ENCODE data around the gene PIP5K1C.
A peak's percentile ranks its signal among the peaks of the same experiment; 100 is the strongest.

The PIP5K1C gene

DNA sequence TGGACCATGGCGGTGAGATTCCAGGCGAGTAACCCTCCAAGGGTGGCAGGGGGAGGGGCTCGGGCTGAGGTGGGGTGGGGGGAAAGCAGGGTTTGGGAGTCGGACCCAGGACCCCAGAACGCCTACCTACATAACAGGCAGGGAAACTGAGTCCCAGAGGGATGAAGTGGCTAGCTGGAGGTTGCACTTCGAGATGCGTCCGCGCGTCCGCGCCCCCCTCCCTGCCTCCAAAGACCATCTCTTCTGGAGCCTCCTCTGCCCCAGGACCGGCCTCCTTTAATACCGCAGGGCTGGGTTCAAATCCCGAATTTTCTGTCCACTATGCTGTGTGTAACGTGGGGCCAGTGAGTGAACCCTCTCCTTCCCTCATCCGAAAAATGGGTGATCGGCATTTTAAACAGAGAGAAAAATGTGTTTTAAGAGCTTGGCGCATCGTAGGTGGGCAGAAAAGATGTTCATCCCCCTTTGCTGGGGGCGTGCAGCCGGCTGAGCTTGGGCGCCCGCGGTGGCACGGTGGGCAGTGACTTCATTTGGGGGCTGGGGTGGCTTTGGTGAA, 21.7 kb upstream of the PIP5K1C start:
- no peak for DNase-seq

DNA sequence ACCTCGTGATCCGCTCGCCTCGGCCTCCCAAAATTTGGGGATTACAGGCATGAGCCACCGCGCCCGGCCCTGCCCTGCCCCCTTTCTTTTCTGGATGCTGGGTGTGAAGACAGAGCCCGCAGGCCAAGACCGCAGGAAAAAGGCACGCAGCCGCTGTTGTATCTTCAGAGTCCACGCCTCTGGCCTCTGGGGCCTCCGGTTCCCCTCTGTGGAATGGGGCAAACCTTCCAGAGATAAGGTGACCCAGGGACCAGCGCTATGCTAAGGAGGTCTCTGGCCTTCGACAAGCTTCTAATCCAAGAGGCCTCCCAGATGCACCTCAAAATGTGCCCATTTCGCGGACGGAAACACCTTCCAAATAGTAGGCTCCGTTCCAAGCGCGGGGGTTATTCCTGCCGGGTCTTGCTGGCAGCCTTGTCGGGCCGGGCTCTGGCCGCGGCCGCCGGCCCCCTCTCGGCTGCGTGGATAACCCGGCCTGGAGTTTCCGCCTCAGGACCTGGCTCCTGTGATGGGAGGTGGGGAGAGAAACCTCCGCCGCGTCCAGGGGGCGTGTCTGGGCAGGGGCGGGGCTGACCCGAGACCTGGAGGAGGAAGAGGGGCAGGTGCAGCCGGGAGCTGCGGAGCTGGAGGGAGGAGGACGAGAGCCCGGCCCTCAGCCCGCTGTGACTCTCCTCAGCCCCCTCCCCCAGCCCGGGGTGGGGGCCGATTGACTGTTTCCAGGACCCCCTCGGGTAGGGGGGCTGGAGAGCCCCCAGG, 21.0 kb upstream of the PIP5K1C start:
- DNase-seq = peak; percentile 79

DNA sequence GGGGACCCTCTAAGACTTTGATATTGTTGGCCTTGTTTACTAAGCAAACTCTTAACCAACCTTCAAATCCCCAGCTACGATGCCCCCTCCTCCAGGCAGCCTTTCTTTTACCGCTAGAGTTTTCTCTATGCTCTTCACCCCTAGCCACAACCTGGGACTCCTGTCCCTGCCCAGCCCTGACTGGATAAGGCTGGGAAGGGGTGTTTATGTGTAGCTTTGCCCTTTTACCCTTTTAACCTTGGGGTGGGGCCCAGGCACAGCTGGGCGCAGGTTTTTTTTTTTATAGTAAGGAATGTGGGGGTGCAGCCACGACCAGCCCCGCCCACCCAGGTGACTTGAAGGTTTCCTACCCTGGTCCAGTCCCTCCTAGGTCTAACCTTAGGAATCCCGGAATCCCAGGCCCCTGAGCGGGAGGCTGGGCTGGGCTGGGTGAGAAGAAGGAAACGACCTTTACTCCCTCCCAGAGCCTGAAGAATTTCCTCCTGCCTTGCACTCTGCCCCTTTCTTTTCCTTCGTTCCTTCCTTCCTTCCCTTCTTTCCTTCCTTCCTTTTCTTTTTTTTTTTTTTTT, 20.2 kb upstream of the PIP5K1C start:
- DNase-seq = no peak

DNA sequence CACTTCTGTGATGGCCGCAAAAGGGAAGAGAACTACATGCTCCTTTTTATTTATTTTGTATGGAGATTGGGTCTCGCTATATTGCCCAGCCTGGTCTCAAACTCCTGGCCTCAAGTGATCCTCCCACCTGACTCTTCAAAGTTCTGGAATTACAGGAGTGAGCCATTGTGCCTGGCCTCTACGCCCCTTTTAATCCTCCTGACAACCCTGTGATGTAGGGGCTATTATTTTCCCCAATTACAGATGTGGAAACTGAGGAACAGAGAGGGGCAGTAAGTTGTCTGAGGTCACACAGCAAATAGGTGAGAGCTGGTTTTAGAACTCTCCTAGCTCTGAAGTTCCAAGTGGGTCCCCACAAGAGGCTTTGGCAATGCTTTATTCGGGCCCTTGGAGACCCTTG, 19.6 kb upstream of the PIP5K1C start:
- no peak for DNase-seq

- DNase-seq = no peak
Measured at GRCh38 chr19:3716147-3716668, 15.9 kb upstream of the PIP5K1C start.

DNA sequence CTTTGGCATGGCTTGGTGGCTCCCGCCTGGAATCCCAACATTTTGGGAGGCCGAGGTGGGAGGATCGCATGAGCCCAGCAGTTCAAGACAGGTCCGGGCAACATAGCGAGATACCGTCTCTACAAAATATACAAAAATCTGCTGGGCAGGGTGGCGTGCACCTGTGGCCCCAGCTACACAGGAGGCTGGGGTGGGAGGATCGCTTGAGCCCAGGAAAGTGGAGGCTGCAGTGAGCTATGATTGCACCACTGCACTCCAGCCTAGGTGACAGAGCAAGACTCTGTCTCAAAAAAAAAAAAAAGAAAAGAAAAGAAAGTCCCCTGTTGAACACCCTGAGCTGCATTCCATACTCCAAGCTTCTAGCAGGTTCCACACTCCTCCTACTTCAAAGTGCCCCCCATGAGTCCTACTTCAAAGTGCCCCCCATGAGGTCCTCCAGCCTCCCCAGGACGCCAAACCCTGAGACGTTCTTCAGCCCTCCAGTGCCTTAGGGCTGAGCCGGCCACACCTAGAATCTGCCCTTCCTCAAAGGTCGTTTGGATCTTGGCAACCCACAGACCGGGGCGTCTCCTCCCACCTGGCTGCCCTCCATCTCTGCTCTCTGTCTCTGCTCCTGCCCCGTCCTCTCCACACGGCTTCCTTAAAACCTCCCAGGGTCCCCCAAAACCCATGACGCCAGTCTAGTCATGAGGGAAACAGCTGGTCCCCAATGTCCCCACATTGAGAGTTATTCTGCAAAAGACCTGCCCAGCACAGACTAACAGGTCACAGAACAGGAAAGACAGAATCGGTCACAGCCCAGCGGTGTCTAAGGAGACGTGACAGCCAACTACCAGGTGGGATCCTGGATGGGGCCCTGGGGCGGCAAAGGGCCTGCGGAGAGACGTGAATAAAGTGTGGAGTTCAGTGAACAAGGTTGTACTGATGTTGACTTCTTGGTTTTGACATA, 12.7 kb upstream of the PIP5K1C start:
- DNase-seq = no peak

- DNase-seq = peak; percentile 81
Measured at GRCh38 chr19:3710265-3710812, 10.1 kb upstream of the PIP5K1C start.

GRCh38 chr19:3708207-3708931, 8.1 kb upstream of the PIP5K1C start, which contains the start of gene TJP3:
Gene TJP3, plus strand, starts transcription at chr19:3708384. Its CDS starts 20,049 bp downstream, at chr19:3728433.
- no peak for DNase-seq

- no peak for DNase-seq
Measured at GRCh38 chr19:3707868-3708206, 7.6 kb upstream of the PIP5K1C start.

GRCh38 chr19:3701200-3701599, 932 bp upstream of the PIP5K1C start:
- DNase-seq = no peak

GRCh38 chr19:3699741-3700241, 477 bp downstream of the PIP5K1C start:
- DNase-seq = no peak

GRCh38 chr19:3698974-3699740, 1.1 kb downstream of the PIP5K1C start:
- DNase-seq = peak; percentile 82

- peak; percentile 28 for DNase-seq
Measured at GRCh38 chr19:3698386-3698950, 1.8 kb downstream of the PIP5K1C start.

DNA sequence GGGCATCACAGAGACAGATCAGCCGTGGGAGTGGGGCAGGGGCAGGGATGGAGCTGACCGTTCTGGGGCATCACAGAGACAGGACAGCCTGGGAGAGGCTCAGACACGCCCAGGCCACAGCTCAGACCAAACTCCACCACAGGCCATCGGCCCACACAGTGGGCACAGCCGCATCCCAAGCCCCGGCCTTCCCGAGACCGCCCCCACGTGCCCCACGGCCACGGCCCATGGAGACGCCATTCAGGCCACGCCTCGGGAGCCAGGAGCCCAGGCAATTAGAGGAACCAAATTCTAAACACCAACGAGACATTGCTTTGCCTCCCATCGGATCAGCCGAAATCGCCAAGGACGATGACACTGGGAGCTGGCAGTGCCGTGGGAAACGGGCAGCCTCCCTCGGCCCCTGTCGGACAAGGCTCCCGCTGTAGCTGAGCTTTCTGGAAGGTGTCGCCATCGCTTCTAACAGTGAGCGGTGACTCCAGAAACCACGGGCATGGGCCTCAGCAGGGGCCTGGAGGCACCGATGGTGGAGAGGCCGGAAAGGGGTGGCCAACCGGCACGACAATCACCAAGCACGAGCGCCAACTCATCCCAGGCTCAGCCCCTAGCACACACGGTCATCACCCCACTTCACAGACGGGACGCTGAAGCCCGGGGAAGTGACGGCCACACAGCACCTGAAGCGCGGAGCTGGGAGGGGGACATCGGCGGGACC, 2.4 kb downstream of the PIP5K1C start:
- DNase-seq = no peak

GRCh38 chr19:3697094-3697493, 3.2 kb downstream of the PIP5K1C start:
- no peak for DNase-seq

- DNase-seq = no peak
Measured at GRCh38 chr19:3696660-3696995, 3.6 kb downstream of the PIP5K1C start.

GRCh38 chr19:3695986-3696659, 4.1 kb downstream of the PIP5K1C start:
- no peak for DNase-seq

DNA sequence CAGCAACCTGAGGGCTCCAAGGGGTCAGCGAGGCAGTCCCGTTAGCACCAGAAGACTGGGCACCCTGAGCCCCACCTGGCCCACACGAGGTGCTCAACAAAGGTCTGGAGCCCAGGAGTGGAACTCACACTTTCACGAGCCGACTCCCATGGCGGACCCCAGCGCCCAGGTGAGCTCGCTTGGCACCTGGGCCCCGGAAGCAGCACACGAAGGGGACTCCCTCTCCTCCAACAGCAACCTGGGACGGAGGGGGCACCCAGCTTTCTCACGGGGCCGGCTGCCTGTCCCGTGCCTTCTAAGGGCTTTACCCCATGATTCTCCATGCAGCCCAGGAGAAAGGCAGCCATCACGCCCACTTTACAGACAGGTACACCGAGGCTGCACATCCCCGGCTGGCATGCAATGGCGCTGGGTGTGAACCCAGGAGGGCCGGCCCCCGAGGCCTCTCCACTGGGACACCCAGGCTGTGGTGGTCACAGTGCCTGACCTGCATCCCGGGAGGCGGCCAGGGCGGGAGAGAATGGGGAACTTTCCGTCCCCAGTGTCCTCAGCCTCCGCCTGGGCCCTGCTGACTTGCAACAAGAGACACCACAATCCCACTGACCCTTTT, 5.0 kb downstream of the PIP5K1C start:
- DNase-seq = no peak

Data from MV-4-11 (cell line).